Measurements from ENCODE around the gene BRSK1. TPM values are rescaled to one million over a fixed set of nuclear protein-coding genes. Genes with fewer than 3 reads are reported as not detected.

The BRSK1 gene
- total and polyA plus RNA-seq, 10 of the 15 experiments (the other 5 are each of a cell fraction or from before 2014, with no cell fraction given), result 0.03 to 0.76 (median 0.25) TPM; not detected in 4

DNA sequence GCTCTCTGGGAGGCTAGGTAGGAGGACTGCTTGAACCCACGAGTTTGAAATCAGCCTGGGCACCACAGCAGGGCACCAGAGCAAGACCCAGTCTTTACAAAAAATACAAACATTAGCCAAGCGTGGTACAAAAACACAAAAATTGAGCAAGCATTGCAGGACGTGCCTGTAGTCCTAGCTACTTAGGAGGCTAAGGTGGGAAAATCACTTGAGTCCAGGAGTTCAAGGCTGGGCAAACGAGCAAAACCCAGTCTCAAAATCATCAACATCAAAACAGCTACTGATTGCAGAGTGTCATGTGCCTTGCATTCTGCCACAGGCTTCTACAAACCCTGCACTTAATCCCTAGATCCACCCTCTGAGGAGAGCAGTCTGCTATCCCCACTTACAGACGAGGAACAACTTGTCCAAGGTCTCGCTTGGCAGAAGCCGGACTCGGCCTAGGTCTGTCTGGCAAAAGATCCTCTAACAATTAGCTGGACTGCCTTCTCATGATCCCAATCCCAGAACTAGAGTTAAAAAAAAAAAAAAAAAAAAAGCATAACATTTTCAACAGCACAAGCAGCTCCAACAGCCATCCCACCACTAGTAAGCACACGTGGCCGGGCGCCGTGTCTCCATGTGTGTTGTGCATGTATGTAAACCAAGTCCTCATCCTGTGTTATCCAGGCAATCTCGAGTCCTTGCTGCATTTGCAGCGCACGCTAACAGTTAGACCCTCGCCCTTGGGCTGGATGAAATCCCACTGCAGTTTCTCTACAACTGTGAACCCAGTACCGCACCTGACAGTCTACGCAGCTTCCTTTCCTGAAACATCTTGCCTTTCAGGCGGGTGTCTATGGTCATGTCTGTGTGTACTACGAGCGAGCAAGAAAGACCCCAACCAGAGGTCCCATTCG lies 27.0 kb upstream of the BRSK1 start:
- Histone ChIP-seq H4K20me1 (ENCODE audit: control insufficient read depth, insufficient read depth) (peaks cover 7% of the 10 kb centered on the region; the same call in 1 of the 2 replicates), H3K4me1 (ENCODE audit: control insufficient read depth, insufficient read depth, low read length) (peaks cover 19% of the 10 kb centered on the region), H3K9ac (ENCODE audit: control insufficient read depth, insufficient read depth, low read length) (peak overlapping the region; percentile 93), H3K36me3 (ENCODE audit: control insufficient read depth in 2 of 2, insufficient read depth in 2 of 2, low read length in 1 of 2) (peaks cover 0 to 1% of the 10 kb centered on the region in 2 experiments; a peak in 1 of 4 replicates), H3K4me2 (ENCODE audit: control insufficient read depth, insufficient read depth) (peak overlapping the region; percentile 96), H3K9me3 (replicated peaks; ENCODE audit: control insufficient read depth, insufficient read depth, low read length) (no peaks in the 10 kb centered on the region), H3K4me3 (peak overlapping the region; percentile 100), H3K79me2 (ENCODE audit: control insufficient read depth, insufficient read depth, low read length) (peaks cover 71% of the 10 kb centered on the region), H2AFZ (ENCODE audit: control insufficient read depth, low read depth, low read length) (no peak overlapping the region), H3K27ac (ENCODE audit: control insufficient read depth, insufficient read depth) (peak overlapping the region; percentile 91), H3K27me3 (replicated peaks in 1 of 2; ENCODE audit: control insufficient read depth in 2 of 2, insufficient read depth in 2 of 2, low read length in 1 of 2) (no peaks in the 10 kb centered on the region)
- POLR2A ChIA-PET, result interaction anchor here (0.6 to 5.7 kb wide), 5 partner anchors 21 to 228 kb away, joined by 4 to 86 read pairs (median 8); partner anchors contain the start of genes HSPBP1, KMT5C and TMEM238
- DNase-seq (ENCODE audit: low read depth, low spot score), result no peak
- no peak for ATAC-seq
- intact Hi-C loops (cut with micrococcal nuclease; ENCODE audit: unreplicated experiment), result loop anchor here (10.0 kb wide), 1 partner anchor 128 kb away; the partner anchor contains the start of genes RPL28 and TMEM238
- BruUV-seq (replicated peaks), result TSS peak; percentile 53
- FAIRE-seq, result no peak
- CTCF ChIA-PET, result interaction anchor here (1.0 to 4.4 kb wide), 3 partner anchors 35 to 143 kb away, joined by 3 to 25 read pairs (median 4); partner anchors contain the start of gene KMT5C
- RAD21 ChIA-PET (ENCODE audit: unreplicated experiment), result interaction anchor here (0.7 to 6.0 kb wide), 4 partner anchors 20 to 151 kb away, joined by 5 to 46 read pairs (median 24); partner anchors contain the start of genes HSPBP1, KMT5C and UBE2S
- in situ Hi-C loops (cut with MboI), result no loop called here
- SMC1A ChIA-PET (ENCODE audit: uncharacterized antibody, unreplicated experiment), result interaction anchor here (0.9 to 5.3 kb wide), 5 partner anchors 22 to 706 kb away, joined by 3 to 68 read pairs (median 4); partner anchors contain the start of gene HSPBP1
- WGBS (ENCODE audit: insufficient coverage, insufficient replicate concordance, low lambda C conversion rate, missing lambda C conversion rate), result 1% methylated on average over 22 of the region's 22 CpGs
- TF ChIP-seq CHD1 (IDR thresholded peaks at IDR 0.05; ENCODE audit: low read depth, low read length) (no peak), RCOR1 (conservative IDR thresholded peaks at IDR 0.05; ENCODE audit: low read depth, low read length) (no peak), ZNF622 (IDR thresholded peaks at IDR 0.05) (no peak), CEBPB (IDR thresholded peaks at IDR 0.05; ENCODE audit: borderline replicate concordance in 1 of 2, low read depth in 2 of 2, low read length in 2 of 2) (no peak), NRF1 (conservative IDR thresholded peaks at IDR 0.05; ENCODE audit: low read depth, low read length) (no peak), DPF2 (IDR thresholded peaks at IDR 0.05) (no peak), MYC (IDR thresholded peaks at IDR 0.05; ENCODE audit: insufficient read depth, insufficient read length, insufficient replicate concordance, low read length, severe bottlenecking) (no peak), KAT2A (conservative IDR thresholded peaks at IDR 0.05; ENCODE audit: control insufficient read depth, low read depth, low read length) (no peak), ESRRA (IDR thresholded peaks at IDR 0.05; ENCODE audit: low read length) (no peak)
- TF ChIP-seq, protein P1, sequence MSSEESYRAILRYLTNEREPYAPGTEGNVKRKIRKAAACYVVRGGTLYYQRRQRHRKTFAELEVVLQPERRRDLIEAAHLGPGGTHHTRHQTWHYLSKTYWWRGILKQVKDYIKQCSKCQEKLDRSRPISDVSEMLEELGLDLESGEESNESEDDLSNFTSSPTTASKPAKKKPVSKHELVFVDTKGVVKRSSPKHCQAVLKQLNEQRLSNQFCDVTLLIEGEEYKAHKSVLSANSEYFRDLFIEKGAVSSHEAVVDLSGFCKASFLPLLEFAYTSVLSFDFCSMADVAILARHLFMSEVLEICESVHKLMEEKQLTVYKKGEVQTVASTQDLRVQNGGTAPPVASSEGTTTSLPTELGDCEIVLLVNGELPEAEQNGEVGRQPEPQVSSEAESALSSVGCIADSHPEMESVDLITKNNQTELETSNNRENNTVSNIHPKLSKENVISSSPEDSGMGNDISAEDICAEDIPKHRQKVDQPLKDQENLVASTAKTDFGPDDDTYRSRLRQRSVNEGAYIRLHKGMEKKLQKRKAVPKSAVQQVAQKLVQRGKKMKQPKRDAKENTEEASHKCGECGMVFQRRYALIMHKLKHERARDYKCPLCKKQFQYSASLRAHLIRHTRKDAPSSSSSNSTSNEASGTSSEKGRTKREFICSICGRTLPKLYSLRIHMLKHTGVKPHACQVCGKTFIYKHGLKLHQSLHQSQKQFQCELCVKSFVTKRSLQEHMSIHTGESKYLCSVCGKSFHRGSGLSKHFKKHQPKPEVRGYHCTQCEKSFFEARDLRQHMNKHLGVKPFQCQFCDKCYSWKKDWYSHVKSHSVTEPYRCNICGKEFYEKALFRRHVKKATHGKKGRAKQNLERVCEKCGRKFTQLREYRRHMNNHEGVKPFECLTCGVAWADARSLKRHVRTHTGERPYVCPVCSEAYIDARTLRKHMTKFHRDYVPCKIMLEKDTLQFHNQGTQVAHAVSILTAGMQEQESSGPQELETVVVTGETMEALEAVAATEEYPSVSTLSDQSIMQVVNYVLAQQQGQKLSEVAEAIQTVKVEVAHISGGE (CRISPR knock-in tag; IDR thresholded peaks at IDR 0.05), result no peak
- TF ChIP-seq, protein P2, sequence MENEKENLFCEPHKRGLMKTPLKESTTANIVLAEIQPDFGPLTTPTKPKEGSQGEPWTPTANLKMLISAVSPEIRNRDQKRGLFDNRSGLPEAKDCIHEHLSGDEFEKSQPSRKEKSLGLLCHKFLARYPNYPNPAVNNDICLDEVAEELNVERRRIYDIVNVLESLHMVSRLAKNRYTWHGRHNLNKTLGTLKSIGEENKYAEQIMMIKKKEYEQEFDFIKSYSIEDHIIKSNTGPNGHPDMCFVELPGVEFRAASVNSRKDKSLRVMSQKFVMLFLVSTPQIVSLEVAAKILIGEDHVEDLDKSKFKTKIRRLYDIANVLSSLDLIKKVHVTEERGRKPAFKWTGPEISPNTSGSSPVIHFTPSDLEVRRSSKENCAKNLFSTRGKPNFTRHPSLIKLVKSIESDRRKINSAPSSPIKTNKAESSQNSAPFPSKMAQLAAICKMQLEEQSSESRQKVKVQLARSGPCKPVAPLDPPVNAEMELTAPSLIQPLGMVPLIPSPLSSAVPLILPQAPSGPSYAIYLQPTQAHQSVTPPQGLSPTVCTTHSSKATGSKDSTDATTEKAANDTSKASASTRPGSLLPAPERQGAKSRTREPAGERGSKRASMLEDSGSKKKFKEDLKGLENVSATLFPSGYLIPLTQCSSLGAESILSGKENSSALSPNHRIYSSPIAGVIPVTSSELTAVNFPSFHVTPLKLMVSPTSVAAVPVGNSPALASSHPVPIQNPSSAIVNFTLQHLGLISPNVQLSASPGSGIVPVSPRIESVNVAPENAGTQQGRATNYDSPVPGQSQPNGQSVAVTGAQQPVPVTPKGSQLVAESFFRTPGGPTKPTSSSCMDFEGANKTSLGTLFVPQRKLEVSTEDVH (IDR thresholded peaks at IDR 0.05; ENCODE audit: low read depth, partially characterized antibody), result no peak
- TF ChIP-seq, protein P3, sequence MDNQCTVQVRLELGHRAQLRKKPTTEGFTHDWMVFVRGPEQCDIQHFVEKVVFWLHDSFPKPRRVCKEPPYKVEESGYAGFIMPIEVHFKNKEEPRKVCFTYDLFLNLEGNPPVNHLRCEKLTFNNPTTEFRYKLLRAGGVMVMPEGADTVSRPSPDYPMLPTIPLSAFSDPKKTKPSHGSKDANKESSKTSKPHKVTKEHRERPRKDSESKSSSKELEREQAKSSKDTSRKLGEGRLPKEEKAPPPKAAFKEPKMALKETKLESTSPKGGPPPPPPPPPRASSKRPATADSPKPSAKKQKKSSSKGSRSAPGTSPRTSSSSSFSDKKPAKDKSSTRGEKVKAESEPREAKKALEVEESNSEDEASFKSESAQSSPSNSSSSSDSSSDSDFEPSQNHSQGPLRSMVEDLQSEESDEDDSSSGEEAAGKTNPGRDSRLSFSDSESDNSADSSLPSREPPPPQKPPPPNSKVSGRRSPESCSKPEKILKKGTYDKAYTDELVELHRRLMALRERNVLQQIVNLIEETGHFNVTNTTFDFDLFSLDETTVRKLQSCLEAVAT (IDR thresholded peaks at IDR 0.05), result no peak
